ENCODE data around the gene CMYA5.
"Not testable (repeated sequence)": the region's sequence is repeated elsewhere in the genome, so short reads cannot be mapped to it uniquely, and the experiment has no call there.

CMYA5 gene

DNA sequence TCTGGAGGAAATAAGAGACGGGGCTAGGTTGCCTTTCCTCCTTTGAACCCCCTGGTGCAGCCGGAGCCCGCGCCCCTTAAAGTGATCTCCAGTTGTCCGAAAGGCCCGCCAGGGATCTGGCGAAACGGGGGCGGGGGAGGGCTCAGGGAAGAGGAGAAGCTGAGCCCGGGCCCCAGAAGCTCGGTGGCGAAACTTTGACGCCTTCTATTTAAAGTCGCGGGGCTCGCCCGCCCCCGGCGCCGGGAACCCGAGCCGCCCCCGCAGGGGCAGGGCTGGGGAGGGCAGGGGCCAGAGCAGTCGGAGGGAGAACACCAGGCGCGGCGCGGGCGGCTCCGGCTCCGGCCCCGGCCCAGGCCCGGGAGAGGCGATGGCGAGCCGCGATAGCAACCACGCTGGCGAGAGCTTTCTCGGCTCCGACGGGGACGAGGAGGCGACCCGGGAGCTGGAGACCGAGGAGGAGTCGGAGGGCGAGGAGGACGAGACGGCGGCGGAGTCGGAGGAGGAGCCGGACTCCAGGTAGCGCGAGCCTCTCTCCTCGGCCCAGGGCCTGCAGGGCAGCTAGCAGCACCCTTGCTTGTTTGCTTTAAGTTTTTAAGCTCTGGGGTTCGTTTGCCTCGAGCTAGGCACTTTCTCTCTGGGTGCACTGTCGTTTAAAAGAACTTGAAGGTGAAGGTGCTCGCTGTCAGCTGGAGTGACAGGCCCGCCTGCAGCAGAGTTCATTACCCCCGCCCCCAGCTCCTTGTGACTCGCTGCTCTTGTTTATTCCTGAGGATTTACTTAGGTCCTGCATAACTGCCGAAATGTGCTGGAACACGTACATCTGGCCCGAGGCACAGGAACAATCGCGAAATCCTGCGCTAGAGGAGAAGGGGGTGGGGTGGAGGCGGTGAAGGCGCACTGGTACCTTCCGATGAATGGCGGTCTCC lies at the start of gene CMYA5:
CMYA5 (plus strand) TSS at position 296 of the 926 bp plus-strand sequence; CDS start at position 368, 72 bp downstream.
- DNase-seq, result no peak

DNA sequence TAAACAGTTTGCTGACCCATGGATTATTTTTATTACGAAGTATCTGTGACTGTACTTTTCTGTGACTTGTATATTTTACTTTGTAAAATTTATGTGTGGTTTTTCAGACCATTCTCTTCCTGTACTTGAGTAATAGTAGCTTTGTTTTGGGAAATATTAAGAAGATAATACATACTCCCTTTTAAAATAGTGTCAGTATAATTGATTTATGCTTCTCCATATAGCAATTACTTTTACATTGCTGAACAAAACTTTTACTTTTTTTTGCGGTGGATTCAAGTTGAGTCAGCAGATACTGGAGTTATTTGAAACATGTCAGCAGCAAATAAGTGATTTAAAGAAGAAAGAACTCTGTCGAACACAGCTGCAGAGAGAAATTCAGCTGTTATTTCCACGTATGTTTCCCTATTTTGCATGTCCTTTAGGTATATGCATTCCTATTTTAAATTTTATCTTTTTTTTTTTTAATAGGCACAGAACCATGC lies 49.0 kb upstream of the CMYA5 start:
- DNase-seq, result no peak

DNA sequence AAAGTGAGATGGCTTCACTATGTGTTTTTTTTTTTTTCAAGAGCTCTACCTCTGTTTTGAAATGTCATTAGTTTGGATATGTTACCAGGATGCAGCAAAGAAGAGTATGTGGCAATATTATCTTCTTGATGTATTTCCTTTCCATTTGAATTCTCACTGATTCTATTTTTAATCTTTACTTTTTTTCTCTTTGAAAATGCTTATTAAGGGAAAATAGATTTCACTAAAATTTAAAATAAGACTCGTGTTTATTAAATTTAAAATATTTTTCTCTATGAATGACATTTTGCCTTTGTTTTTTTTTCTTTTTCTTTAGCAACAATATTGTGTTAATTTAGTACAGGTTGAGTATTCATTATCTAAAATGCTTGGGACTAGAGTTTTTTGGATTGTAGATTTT lies 48.2 kb upstream of the CMYA5 start:
- no peak for DNase-seq

DNA sequence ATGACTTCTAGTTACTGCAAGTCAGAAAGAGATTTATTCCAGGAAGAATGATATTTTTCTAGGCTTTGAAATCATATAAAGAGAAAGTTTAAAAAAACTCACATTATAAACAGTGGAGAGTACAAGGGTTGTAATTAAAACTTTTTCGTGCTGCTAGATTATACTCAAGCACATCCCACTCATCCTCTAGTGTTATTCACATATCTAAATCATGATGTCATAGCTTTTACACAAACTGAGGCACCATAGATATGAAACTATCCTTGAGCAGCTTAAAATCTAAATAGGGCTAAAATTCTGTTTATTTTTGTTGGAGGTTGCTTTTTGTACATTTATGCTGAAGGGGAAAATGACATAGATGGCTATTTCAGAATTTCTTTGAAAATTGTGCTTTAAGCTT lies 47.4 kb upstream of the CMYA5 start:
- no peak for DNase-seq

DNA sequence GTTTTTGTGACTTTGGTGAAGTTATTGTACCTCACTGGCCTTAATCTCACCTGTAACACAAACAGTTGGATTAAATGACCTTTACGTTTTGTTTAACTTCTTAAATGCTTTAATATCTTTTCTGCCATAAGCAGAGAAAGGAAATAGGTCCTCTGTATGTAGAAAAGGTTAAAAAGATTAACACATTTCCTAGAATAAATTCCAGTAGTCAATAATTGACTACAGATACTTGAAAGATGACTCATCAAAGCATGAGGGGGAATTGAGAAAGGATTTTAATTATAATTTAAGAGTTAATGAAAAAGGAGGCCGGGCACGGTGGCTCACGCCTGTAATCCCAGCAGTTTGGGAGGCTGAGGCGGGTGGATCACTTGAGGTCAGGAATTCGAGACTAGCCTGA lies 35.8 kb upstream of the CMYA5 start:
- no peak for DNase-seq

DNA sequence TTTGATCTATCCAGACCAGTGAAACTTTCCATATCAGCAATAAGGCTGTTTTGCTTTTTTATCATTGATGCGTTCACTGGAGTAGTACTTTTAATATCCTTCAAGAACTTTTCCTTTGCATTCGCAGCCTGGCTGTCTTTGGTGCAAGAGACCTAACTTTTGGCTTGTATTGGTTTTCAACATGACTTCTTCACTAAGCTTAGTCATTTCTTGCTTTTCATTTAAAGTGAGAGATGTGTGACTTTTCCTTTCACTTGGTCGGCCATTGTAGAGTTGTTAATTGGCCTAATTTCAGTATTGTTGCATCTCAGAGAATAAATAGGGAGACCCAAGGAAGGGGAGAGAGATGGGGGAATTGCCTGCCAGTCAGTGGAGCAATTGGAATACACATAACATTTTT lies 26.4 kb upstream of the CMYA5 start:
- no peak for DNase-seq

DNA sequence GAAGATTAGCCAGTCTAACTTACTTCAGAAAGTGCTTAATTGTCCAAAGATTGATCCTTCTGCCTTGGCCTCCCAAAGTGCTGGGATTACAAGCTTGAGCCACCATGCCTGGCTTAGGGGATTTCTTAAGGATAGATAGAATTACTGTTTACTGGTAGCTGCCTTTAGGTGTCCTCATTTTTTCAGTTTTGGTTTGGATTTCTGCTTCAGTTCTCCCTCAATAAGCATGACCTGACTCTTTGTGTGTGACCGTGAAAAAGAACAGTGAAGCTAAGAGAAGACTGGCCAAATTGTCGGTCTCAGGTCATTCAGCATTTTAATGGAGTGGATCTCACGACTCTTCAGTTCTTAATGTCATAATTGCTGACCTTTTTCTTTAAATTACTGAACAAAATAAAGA lies 22.9 kb upstream of the CMYA5 start:
- DNase-seq, result no peak

DNA sequence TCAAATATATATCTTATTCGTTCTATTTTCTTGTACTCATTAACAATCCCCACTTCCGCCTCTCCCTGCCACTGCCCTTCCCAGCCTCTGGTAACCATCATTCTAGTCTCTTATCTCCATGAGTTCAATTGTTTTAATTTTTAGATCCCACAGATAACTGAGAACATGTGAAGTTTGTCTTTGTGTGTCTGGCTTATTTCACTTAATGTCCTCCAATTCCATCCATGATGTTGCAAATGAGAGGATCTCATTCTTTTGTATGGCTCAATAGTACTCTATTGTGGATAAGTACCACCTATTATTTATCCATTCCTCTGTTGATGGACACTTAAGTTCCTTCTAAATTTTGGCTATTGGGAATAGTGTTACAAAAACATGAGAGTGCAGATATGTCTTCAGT lies 17.2 kb upstream of the CMYA5 start:
- DNase-seq, result no peak

DNA sequence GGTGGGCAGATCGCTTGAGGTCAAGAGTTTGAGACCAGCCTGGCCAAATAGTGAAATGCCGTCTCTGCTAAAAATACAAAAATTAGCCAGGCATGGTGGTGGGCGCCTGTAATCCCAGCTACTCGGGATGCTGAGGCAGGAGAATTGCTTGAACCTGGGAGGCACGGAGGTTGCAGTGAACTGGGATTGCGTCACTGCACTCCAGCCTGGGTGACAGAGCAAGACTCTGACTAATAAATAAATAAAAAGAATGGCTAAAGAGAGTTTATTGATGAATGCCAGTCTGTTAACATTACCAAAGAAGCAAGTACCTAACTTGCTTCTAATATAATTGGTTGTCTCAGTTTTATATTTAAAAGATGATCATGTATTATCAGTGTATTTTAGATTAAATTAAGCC lies 13.3 kb upstream of the CMYA5 start:
- not testable (repeated sequence) for DNase-seq

DNA sequence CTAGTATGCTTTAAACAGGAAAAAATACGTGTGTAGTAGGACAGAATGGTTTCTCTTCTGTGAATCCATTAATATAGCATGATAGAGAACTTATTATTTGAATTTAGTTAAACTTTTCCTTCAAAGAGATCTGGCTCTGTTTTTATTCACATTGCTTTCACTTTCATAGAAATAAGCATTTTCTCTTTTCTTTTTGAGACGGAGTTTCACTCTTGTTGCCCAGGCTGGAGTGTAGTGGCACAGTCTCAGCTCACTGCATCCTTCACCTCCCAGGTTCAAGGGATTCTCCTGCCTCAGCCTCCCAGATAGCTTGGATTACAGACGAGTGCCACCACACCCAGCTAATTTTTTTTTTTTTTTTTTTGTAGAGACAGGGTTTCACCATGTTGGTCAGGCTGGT lies 7.5 kb upstream of the CMYA5 start:
- not testable (repeated sequence) for DNase-seq

DNA sequence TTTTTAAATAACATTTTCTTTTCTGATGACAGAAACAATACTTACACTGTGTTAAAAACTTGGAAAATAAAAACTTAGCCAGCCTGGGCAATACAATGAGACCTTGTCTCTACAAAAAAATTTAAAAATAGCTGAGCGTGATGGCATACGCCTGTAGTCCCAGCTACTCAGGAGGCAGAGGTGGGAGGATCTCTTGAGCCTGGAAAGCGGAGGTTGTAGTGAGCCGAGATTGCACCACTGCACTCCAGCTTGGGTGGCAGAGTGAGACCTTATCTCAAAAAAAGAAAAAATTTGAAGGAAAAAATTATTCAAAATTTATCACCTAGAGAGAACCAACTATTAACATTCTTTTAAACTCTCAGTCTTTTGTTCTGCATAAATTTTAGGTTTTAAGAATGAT lies 4.9 kb upstream of the CMYA5 start:
- DNase-seq, result no peak

DNA sequence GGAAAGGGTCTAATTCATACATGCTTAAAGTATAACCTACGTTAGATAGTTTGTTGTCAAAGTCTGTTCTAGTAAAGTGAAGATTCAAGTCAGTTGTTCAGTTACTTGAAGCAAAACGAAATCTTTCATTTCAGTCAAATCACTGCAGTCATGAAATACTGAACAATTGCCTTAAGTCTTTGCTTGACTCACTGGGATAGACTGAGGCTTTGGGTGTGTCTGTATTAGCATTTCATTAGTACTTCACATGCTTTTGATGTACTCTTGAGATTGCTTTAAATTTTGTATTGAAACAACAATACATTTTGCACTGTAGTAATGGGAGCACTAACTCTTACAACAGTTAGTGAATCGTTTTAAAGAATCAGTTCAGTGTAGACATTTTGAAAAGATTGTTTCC lies 4.0 kb upstream of the CMYA5 start:
- no peak for DNase-seq

DNA sequence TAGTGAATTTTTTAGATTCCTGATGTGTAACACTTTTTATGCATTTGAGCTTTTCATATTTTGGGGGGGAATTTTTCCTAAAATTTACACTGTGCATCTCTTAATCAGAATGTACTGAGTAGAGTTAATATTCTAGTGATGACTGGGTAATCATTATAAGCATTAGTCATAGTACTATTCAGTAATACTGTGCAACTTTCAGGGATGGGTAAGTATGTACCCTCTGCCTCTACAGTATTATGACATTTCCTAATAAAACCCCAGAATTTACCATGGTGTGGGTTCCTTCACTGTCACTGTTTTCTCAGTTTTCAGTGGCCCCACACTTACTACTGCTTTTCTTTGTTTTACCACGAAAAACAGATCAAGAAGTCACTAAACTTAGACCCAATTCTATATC lies 2.8 kb upstream of the CMYA5 start:
- DNase-seq, result no peak

DNA sequence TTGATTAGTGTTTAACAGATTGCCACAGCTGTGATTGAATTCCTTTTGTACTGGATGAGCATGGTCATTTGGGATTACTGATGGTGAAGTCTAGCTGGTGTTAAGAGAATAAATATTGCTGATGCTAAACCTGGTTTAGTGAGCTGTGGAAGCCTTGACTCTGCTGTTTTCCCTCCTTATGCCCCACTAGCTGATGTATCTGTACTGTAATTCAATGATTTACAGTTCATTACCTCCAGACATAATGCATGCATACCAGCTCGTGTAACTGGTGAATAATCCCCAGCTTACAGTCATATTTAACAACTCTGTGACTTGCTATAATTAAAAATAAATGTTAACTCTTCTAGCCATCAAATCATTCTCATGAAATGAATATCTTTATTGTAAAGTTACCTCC lies 1.7 kb upstream of the CMYA5 start:
- no peak for DNase-seq

DNA sequence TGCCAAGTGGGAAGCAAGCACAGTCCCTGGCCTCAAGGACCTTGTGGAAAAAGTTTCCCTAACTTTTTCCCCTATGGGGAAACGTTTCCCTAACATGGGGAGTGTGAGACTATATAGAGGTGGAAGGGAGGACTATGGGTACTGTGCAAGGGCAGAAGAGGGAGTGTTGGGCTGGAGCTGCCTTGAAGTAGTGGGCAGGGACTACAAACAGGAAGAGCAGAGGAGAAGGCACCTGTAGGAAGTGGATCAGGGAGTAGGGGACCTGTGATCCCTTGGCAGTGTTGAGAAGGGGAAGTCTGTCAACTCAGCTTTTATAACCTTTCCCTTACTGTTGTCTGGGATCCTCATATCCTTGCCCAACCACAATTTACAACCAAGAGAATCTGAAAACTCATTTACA lies 1.4 kb downstream of the CMYA5 start:
- no peak for DNase-seq

DNA sequence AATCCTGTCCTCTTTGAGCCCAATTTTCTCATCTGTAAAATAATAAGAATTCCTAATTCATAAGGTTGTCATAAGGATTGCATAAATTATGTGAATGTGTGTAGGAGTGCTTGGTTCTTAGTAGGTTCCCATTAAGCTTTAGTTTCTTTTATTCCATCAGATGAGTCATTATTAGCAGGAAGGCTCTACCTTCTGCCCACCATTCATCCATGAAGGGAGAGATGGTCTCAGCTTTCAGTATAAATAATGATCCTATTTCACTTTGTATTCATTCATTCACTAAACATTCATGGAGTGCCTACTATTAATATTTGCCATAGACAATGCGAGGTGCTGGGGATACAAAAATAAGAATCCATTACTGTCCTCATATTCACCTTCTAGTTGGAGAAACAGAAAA lies 3.0 kb downstream of the CMYA5 start:
- no peak for DNase-seq

DNA sequence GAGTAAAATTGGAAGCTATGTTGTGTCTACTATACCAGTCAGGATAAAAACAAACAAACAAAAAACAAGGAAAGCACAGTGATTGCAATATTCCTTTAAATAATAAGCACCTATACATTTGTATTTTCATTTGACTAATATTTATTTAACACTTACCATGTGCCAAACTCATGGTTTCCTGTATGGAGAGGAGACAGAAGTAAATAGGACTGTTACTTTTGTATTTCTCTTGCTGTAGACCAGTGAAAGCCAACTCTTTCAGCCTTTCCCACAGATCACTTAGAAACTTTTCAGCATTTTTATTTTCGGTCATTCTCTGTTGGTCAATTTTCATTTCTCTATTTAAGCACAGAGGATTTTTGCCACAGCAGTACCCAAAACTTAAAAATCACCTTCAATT lies 4.5 kb downstream of the CMYA5 start:
- DNase-seq, result no peak

DNA sequence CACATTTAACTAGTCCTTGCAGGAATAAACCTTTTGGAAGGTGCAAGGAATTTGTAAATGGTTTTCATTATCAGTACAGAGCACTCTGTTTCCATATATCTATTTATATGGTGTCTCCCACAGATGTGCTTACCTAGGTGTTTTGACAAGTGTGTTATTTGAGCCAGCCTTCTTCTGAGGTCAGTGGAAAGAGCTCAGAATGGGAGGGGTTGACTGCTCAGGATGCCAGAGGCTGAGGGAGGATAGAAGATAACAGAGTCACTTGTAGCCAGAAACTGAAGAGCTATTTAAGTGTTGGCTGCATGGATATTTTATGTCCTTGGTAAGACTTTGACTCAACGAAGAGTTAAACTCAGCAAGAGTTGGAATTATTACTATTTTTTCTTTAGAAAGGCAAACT lies 5.0 kb downstream of the CMYA5 start:
- DNase-seq, result no peak

DNA sequence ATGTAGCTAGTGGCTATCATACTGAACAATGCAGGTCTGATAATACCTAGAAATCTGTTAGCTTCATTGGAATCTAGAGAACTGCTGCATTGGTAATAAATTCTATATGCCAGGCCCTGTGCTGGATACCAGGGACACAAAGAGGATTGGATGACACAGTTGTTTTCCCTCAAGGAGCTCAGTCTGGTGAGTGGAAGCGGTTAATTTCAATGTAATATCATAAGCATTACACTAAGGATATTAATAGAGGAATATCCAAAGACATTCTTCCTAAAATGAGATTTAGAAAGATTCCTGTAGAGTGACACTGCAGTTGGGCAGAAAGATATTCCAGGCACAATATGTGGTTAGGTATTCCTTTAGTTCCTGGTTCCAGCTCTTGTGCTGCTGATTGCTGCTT lies 5.9 kb downstream of the CMYA5 start:
- DNase-seq, result no peak

DNA sequence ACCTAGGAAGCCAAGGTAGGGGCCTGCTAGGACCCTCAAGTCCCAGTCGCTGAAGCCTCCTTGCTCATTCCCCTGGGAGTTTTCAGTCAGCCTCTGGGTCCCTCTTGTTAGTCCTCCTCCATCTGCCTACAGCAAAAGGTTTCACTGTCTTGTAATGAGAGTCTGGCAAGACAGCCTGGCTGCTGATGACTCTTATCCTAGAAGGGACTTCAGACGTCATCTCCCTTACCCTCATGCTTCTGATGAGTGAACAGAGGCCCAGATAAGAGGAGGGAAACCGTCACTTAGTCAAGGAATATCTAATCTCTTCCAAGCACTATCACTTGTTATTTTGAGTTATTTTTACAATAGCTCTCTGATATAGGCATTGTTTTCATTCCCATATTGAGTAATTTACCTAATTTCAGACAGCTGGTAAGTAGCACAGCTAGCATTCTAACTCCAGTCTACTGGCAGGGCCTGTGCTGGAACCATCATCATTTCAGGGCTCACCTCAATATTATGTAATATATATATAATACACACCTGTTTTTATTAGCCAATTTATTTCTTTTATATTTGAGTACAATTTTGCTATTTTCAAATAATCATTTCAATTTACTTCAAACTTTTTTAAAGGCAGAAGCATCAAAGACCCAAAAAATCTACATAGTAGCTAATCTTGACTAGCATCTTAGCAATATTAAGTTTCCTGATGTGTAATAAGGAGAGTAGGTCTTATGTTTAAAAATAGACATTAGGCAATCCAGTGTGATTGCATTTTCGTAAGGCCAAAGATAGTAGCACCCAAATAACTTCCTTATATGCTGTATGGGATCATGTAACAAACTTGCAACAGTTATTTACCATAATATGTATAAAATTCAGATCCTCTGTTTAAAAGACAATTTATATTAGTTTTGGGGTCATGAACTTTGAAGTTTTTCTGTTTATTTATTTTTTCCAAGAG lies 7.9 kb downstream of the CMYA5 start:
- no peak for DNase-seq

DNA sequence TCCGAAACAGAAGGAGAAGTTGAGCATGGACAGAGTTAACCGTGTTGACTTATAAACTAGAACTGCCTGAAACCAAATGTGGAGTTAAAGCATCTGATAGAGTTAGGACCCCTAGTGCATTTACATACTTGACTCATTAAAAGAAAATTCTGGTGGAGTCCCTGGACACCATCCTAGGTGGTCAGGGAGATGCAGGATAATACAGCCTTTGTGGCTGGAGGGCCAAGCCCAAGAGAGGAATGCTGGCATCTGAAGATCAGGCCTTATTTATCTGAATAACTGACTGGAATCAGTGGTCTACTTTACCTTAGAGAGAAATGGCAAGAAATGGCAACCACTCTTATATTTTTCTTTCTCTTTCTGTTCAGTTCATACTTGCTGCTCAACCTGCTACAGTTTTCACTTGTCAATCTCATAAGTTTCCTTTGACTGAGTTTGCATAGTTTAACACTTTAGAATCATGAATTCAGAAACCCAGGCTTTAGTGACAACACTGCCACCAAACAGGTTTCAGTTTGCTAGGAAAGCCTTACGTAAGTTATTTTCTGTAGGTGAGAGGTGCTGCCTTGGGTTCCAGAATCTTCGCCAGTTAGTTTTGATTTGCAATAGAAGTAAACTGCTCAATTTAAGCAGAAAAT lies 10.2 kb downstream of the CMYA5 start:
- no peak for DNase-seq

DNA sequence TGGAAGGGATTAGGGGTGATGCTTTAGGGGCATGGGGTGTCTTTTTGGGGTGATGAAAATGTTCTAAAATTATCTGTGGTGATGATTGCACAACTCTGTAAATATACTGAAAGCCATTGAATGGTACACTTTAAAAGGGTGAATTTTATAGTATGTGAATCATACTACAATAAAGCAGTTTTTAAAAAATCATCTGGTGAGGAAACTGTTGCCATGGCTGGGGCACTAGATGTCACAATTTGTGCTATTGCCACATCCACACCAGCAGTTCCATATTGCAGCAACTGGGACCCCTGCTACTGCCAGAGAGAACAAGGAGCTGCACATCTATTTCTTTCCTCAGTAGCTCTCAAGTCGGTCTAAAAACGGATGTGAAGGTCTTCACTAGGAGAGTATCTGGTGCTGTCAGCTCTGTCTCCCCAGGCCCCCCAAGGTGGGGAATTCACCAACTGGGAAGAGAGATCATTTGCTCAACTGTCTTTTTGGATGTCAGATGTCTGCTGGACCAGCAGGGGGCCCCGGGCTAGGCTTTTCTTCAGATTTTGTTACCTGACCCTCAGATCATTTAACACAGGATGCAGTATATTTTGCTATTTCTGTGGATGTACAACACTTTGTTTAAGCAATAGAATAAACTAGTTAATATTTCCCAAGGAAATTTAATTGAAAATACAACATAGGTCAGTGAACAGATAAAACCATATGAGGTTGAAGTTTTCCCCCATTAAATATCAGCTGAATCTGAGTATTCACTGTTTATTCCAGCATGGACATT lies 13.2 kb downstream of the CMYA5 start:
- no peak for DNase-seq

DNA sequence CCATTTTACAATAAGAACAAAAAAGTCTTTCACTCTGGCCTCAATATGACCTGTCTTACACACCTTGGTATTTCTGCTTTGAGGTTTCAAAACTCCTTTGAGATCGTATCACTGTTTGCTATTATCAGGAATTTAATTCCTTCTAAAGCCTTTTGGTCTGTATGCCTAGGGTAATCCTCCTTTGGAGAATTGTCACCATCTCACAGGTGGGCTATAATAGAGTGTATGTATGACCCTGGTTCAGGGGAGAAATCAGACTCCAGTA lies 13.7 kb downstream of the CMYA5 start:
- DNase-seq, result no peak

All from NCI-H1694 (cell line).